ENCODE results near the gene ZNF74.
A peak's percentile ranks its signal among the peaks of the same experiment; 100 is the strongest.

ZNF74 gene

DNA sequence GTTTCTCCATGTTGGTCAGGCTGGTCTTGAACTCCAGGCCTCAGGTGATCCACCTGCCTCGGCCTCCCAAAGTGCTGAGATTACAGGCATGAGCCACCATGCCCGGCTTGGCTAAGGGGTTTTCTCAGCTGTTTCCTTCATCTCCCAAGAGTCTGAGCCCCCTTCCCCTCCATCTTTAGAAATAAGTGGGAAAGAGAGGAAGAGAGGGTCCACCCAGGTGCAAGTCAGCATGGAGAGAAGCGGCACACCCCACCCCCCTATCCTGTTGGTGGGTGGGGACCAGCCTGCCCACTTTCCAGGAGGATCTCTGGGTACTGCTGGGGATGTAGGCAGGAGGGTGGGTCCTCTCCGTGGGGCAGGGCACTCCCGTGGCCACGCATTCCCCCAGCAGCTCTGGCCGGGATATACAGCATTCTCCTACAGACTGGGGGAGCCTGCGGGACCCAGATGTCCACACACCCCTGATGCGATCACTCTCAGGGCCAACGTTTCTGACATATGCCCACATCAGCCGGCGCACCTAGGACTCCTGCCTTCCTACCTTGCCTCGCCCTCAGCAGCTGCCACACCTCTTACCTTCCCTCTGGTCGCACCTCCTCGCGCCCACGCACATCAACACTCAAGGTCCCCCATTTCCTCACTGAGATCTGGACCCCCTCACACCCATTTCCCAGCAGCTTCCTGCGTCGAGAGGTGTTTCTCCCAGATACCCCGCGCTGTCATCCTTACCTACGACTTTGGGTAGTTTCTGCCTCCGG, 34.7 kb downstream of the ZNF74 start:
- no peaks in the 10 kb centered on the region for H3K9me3 ChIP-seq (ENCODE audit: control insufficient read depth in 2 of 2, low read length in 2 of 2)
- no peak overlapping the region for H3K4me3 ChIP-seq (ENCODE audit: low read length in 2 of 2)
- peaks cover 0 to 3% of the 10 kb centered on the region in 2 donors for H3K27me3 ChIP-seq (ENCODE audit: control insufficient read depth in 1 of 2, insufficient read depth in 2 of 2, low read length in 2 of 2)
- peaks cover 23% of the 10 kb centered on the region for H3K4me1 ChIP-seq (ENCODE audit: control insufficient read depth, insufficient read depth, low read length)
- H3K9ac ChIP-seq (ENCODE audit: low read length in 2 of 2) = no peak overlapping the region
- H3K27ac ChIP-seq (ENCODE audit: low read length) = no peak overlapping the region
- H3K36me3 ChIP-seq (ENCODE audit: control insufficient read depth in 2 of 2, insufficient read depth in 2 of 2, low read length in 2 of 2) = peaks cover 0 to 12% of the 10 kb centered on the region in 2 donors

- peaks cover 0 to 12% of the 10 kb centered on the region in 2 donors for H3K36me3 ChIP-seq (ENCODE audit: control insufficient read depth in 2 of 2, insufficient read depth in 2 of 2, low read length in 2 of 2)
- H3K27ac ChIP-seq (ENCODE audit: low read length) = no peak overlapping the region
Measured at GRCh38 chr22:20429254-20430100, 35.5 kb downstream of the ZNF74 start.

GRCh38 chr22:20430101-20430719, 36.3 kb downstream of the ZNF74 start:
- no peak overlapping the region for H3K9ac ChIP-seq (ENCODE audit: low read length in 2 of 2)
- H3K9me3 ChIP-seq (ENCODE audit: control insufficient read depth in 2 of 2, low read length in 2 of 2) = no peaks in the 10 kb centered on the region
- peaks cover 27% of the 10 kb centered on the region for H3K4me1 ChIP-seq (ENCODE audit: control insufficient read depth, insufficient read depth, low read length)
- H3K27me3 ChIP-seq (ENCODE audit: control insufficient read depth in 1 of 2, insufficient read depth in 2 of 2, low read length in 2 of 2) = peaks cover 0 to 3% of the 10 kb centered on the region in 2 donors
- H3K27ac ChIP-seq (ENCODE audit: low read length) = no peak overlapping the region
- peaks cover 0 to 12% of the 10 kb centered on the region in 2 donors for H3K36me3 ChIP-seq (ENCODE audit: control insufficient read depth in 2 of 2, insufficient read depth in 2 of 2, low read length in 2 of 2)
- H3K4me3 ChIP-seq (ENCODE audit: low read length in 2 of 2) = peak overlapping the region in 1 of 2 donors; percentile 66

More at GRCh38 chr22:20429254-20430100, 35.5 kb downstream of the ZNF74 start:
- Histone ChIP-seq H3K27me3 (ENCODE audit: control insufficient read depth in 1 of 2, insufficient read depth in 2 of 2, low read length in 2 of 2) (peaks cover 0 to 3% of the 10 kb centered on the region in 2 donors), H3K4me3 (ENCODE audit: low read length in 2 of 2) (peak overlapping the region in 1 of 2 donors; percentile 15), H3K9me3 (ENCODE audit: control insufficient read depth in 2 of 2, low read length in 2 of 2) (no peaks in the 10 kb centered on the region), H3K9ac (ENCODE audit: low read length in 2 of 2) (no peak overlapping the region), H3K4me1 (ENCODE audit: control insufficient read depth, insufficient read depth, low read length) (peaks cover 20% of the 10 kb centered on the region)

DNA sequence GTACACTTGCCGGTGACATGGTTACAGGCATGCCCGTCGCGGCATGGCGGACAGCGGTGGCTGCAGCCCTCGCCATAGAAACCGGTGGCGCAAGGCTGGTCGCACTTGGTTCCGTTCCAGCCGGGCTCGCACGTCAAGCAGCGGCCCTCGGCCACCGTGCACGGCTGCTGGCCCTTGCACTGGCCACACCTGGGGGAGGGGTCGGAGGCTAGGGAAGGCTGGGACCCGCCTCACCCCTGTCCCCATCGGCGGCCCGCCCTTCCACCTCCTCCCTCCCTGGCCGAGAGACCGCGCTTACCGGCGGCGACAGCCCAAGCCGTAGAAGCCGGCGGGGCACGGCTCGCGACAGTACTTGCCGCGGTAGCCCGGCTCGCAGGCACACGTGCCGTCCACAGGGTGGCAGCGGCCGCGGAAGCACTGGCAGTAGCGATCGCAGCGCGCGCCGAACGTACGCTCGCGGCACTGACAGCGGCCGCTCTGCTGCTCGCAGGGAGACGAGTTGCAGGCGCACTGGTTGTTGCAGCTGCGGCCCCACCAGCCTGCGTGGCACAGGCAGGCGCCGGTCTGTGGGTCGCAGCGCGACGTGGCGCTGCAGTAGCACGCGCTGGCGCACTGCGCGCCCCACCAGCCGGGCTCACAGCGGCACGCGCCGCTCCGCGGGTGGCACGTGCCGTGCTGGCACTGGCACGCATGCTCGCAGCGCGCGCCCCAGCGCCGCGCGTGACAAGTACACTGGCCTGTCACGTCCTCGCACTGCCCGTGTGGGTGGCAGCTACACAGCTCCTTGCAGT, 37.0 kb downstream of the ZNF74 start:
- peak overlapping the region; percentile 52 to 66 for H3K4me3 ChIP-seq (ENCODE audit: low read length in 2 of 2)
- peaks cover 0 to 12% of the 10 kb centered on the region in 2 donors for H3K36me3 ChIP-seq (ENCODE audit: control insufficient read depth in 2 of 2, insufficient read depth in 2 of 2, low read length in 2 of 2)
- peaks cover 0 to 3% of the 10 kb centered on the region in 2 donors for H3K27me3 ChIP-seq (ENCODE audit: control insufficient read depth in 1 of 2, insufficient read depth in 2 of 2, low read length in 2 of 2)
- no peak overlapping the region for H3K27ac ChIP-seq (ENCODE audit: low read length)
- no peaks in the 10 kb centered on the region for H3K9me3 ChIP-seq (ENCODE audit: control insufficient read depth in 2 of 2, low read length in 2 of 2)
- no peak overlapping the region for H3K9ac ChIP-seq (ENCODE audit: low read length in 2 of 2)
- peaks cover 34% of the 10 kb centered on the region for H3K4me1 ChIP-seq (ENCODE audit: control insufficient read depth, insufficient read depth, low read length)

DNA sequence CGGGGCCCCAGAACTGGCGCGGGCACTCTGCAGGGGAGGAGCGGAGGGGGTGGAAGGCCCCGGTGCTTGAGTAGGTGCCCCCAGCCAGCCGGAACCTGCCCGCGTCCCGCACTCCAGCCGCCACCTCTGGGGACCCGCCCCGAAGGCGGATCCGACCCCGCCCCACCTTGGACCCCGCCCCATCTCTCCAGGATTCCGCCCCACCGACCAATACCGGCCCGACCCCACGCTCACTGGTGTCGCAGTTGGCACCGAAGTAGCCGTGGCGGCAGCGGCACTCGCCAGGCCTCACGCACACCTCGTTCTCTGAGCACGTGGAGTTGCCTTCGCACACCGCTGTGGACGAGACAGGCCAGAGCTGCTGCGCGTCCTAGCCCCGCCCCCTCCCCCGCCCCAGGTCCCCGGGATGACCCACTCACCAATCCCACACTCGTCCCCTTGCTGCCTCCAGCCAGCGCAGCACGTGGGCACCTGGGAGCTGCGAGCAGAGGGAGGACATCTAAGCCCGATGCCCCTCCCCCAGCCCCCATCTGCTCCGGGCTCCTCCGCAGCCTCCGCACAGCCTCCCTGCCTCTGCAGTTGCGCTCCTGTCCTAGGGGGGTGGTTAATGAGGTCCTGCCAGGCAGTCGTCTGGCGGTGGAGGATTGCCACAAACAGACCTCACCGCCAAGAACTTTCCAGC, 37.7 kb downstream of the ZNF74 start:
- Histone ChIP-seq H3K9ac (ENCODE audit: low read length in 2 of 2) (no peak overlapping the region), H3K9me3 (ENCODE audit: control insufficient read depth in 2 of 2, low read length in 2 of 2) (no peaks in the 10 kb centered on the region), H3K27me3 (ENCODE audit: control insufficient read depth in 1 of 2, insufficient read depth in 2 of 2, low read length in 2 of 2) (peaks cover 0 to 3% of the 10 kb centered on the region in 2 donors), H3K36me3 (ENCODE audit: control insufficient read depth in 2 of 2, insufficient read depth in 2 of 2, low read length in 2 of 2) (peaks cover 0 to 10% of the 10 kb centered on the region in 2 donors), H3K4me3 (ENCODE audit: low read length in 2 of 2) (peak overlapping the region; percentile 52 to 66), H3K4me1 (ENCODE audit: control insufficient read depth, insufficient read depth, low read length) (peaks cover 41% of the 10 kb centered on the region), H3K27ac (ENCODE audit: low read length) (no peak overlapping the region)

DNA sequence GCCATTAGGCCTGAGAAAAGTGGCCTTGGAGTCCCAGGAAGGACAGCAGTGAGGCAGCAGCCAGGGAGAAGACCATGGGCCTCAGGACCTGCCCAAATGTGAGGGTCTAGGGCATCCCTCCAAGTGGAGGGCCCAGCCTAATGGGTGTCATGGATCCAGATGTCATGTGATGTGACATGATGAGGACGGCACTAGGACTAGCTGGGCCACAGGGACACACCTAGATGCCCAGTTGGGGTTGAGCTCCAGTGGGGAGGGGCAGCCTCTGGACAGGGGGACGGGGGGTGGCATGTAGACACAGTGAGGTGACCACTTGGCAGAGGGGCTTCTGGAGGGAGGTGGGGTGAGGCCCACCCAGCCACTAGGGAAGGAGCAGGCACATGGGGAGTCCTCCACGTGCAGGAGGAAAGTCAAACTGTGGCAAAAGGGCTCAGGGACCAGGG, 38.3 kb downstream of the ZNF74 start:
- peaks cover 0 to 3% of the 10 kb centered on the region in 2 donors for H3K27me3 ChIP-seq (ENCODE audit: control insufficient read depth in 1 of 2, insufficient read depth in 2 of 2, low read length in 2 of 2)
- H3K4me1 ChIP-seq (ENCODE audit: control insufficient read depth, insufficient read depth, low read length) = peaks cover 47% of the 10 kb centered on the region
- peaks cover 0 to 8% of the 10 kb centered on the region in 2 donors for H3K36me3 ChIP-seq (ENCODE audit: control insufficient read depth in 2 of 2, insufficient read depth in 2 of 2, low read length in 2 of 2)

DNA sequence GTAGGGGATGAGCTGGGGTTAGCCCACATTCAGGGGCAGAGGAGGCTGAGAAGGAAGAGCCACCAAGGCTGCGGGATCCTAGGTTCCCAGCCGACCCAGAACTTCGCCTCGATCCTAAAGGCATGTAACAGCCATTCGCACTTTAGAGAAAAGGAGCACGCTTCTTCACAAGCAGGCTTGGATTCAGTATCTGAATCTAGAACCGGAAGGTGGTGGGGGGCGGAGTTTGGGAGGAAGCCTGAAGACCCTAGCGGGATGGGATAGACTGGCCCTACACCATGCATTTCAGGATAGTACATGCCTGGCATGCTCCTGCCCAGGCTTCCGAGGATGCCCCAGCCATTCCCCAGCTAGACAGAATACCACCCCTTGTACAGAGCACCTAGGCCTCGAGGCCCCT, 39.2 kb downstream of the ZNF74 start:
- Histone ChIP-seq H3K36me3 (ENCODE audit: control insufficient read depth in 2 of 2, insufficient read depth in 2 of 2, low read length in 2 of 2) (peaks cover 0 to 5% of the 10 kb centered on the region in 2 donors), H3K9me3 (ENCODE audit: control insufficient read depth in 2 of 2, low read length in 2 of 2) (no peaks in the 10 kb centered on the region), H3K4me3 (ENCODE audit: low read length in 2 of 2) (no peak overlapping the region), H3K27ac (ENCODE audit: low read length) (no peak overlapping the region), H3K27me3 (ENCODE audit: control insufficient read depth in 1 of 2, insufficient read depth in 2 of 2, low read length in 2 of 2) (peaks cover 0 to 3% of the 10 kb centered on the region in 2 donors), H3K4me1 (ENCODE audit: control insufficient read depth, insufficient read depth, low read length) (peaks cover 50% of the 10 kb centered on the region), H3K9ac (ENCODE audit: low read length in 2 of 2) (no peak overlapping the region)

More for the DNA sequence above, 38.3 kb downstream of the ZNF74 start:
- H3K9ac ChIP-seq (ENCODE audit: low read length in 2 of 2) = no peak overlapping the region
- H3K4me3 ChIP-seq (ENCODE audit: low read length in 2 of 2) = no peak overlapping the region
- no peak overlapping the region for H3K27ac ChIP-seq (ENCODE audit: low read length)
- no peaks in the 10 kb centered on the region for H3K9me3 ChIP-seq (ENCODE audit: control insufficient read depth in 2 of 2, low read length in 2 of 2)

DNA sequence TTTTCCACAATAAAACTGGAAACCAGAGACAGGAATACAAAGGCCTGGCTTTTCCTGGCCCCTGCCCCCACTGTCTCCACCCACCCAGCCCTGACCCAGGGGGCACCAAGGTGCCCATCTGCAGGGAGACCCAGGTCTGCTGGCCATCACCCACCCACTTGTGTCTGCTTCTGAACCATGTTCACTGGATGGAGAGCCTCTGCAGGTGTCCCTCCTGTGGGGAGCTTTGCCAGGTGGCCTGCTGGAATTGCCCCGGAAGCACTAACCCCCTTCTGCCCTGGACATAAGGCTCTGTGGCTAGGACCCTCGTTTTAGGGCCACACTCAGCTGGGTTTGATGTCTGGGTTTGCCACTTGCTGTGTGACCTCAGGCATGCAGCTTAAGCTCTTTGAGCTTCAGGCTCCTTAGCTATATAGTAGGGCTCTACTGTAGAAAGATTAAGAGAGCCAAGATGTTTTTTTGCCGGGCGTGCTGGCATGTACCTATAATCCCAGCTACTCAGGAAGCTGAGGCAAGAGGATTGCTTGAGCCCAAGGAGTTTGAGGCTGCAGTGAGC, 39.8 kb downstream of the ZNF74 start:
- H3K9ac ChIP-seq (ENCODE audit: low read length in 2 of 2) = no peak overlapping the region
- no peak overlapping the region for H3K27ac ChIP-seq (ENCODE audit: low read length)
- peaks cover 55% of the 10 kb centered on the region for H3K4me1 ChIP-seq (ENCODE audit: control insufficient read depth, insufficient read depth, low read length)

DNA sequence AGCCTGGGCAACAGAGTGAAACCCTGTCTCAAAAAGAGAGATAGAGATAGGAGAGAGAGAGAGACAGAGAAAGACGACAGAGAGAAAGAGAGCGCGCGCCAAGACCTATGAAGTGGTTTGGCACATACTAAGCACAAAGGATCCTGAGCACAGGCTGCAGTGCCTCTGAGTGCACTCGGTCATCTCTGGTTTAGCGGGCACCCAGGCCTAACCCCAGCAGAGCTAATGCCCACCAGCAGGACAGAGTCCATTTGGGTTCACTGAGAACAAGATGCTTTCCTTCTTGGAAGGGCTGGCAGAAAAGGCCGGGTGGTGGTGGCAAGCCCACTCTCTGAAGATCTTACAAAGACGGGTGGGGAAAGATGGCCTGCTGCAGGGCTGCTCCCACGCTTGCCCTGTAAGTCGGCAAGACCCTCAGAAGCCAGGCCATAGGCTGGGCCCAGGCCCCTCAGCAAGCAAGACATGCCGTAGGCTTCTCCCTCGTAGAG, 40.4 kb downstream of the ZNF74 start:
- Histone ChIP-seq H3K4me1 (ENCODE audit: control insufficient read depth, insufficient read depth, low read length) (peaks cover 59% of the 10 kb centered on the region), H3K4me3 (ENCODE audit: low read length in 2 of 2) (no peak overlapping the region), H3K27ac (ENCODE audit: low read length) (no peak overlapping the region), H3K27me3 (ENCODE audit: control insufficient read depth in 1 of 2, insufficient read depth in 2 of 2, low read length in 2 of 2) (peaks cover 0 to 3% of the 10 kb centered on the region in 2 donors), H3K36me3 (ENCODE audit: control insufficient read depth in 2 of 2, insufficient read depth in 2 of 2, low read length in 2 of 2) (peaks cover 0 to 3% of the 10 kb centered on the region in 2 donors), H3K9ac (ENCODE audit: low read length in 2 of 2) (no peak overlapping the region), H3K9me3 (ENCODE audit: control insufficient read depth in 2 of 2, low read length in 2 of 2) (no peaks in the 10 kb centered on the region)

More for the DNA sequence above, 39.8 kb downstream of the ZNF74 start:
- no peak overlapping the region for H3K4me3 ChIP-seq (ENCODE audit: low read length in 2 of 2)
- no peaks in the 10 kb centered on the region for H3K9me3 ChIP-seq (ENCODE audit: control insufficient read depth in 2 of 2, low read length in 2 of 2)
- peaks cover 0 to 4% of the 10 kb centered on the region in 2 donors for H3K36me3 ChIP-seq (ENCODE audit: control insufficient read depth in 2 of 2, insufficient read depth in 2 of 2, low read length in 2 of 2)
- peaks cover 0 to 3% of the 10 kb centered on the region in 2 donors for H3K27me3 ChIP-seq (ENCODE audit: control insufficient read depth in 1 of 2, insufficient read depth in 2 of 2, low read length in 2 of 2)
